SK-N-SH (cell line): ENCODE measurements around the gene UCHL1. TPM values are rescaled to one million over a fixed set of nuclear protein-coding genes. Genes with fewer than 3 reads are reported as not detected.

Source experiments
- CTCF ChIA-PET: fragments of 300-600, 350-600 bp; formaldehyde crosslinking; extraction: SDS; loops from one replicate; lab custom pipeline; 2021; lab: Yijun Ruan, JAX
- POLR2A ChIA-PET: fragments of 350-600 bp; sonication (Branson Sonifier 250); formaldehyde crosslinking; extraction: SDS; loops from one replicate; lab custom pipeline; 2020; ENCODE audit warnings: antibody characterized with exemption, inconsistent platforms; lab: Yijun Ruan, JAX
- DNase-seq: peaks from one replicate; pipeline ENCODE4 v3.0.0; 2012
- H2AFZ ChIP-seq: fragments of 200-600 bp; sonication (generic); 2 replicates; pipeline ENCODE4 v1.8.1; 2016; ENCODE audit warnings: antibody characterized with exemption, mild to moderate bottlenecking, low read depth
- H3F3A ChIP-seq: fragments of 200-600 bp; sonication (generic); replicated peaks from 2 replicates; pipeline ENCODE3; 2016; ENCODE audit warnings: antibody characterized with exemption, mild to moderate bottlenecking; ENCODE audit not compliant: insufficient read depth
- H3K27ac ChIP-seq, 2 experiments: fragments of 200-500 bp in 1 of 2; fragments of 200-600 bp in 1 of 2; sonication (Bioruptor generic) in 1 of 2; sonication (generic), shearing (Covaris generic) in 1 of 2; 2 replicates each; pipeline versions ENCODE4 v1.5.1 to v1.6.1; 2014 to 2016; ENCODE audit warnings: low read depth in 2 of 2, inconsistent platforms in 1 of 2, low read length in 1 of 2, mild to moderate bottlenecking in 1 of 2, mixed read lengths in 1 of 2
- H3K27me3 ChIP-seq: fragments of 200-600 bp; sonication (generic), shearing (Covaris generic); 2 replicates; pipeline ENCODE4 v1.6.1; 2016; ENCODE audit warnings: mixed run types; ENCODE audit not compliant: insufficient read depth
- H3K36me3 ChIP-seq, 2 experiments: fragments of 200-500 bp in 1 of 2; fragments of 200-600 bp in 1 of 2; sonication (Bioruptor generic) in 1 of 2; sonication (generic) in 1 of 2; replicated peaks in 1 of 2; 2 replicates each; pipeline versions ENCODE3 to v1.5.1; 2014 to 2016; ENCODE audit warnings: low read length in 1 of 2, mild to moderate bottlenecking in 1 of 2; ENCODE audit not compliant: insufficient read depth in 2 of 2, control insufficient read depth in 1 of 2
- H3K4me1 ChIP-seq, 2 experiments: fragments of 200-500 bp in 1 of 2; fragments of 200-600 bp in 1 of 2; sonication (Bioruptor generic) in 1 of 2; sonication (generic), shearing (Covaris generic) in 1 of 2; 2 replicates each; pipeline versions ENCODE4 v1.5.1 to v1.6.1; 2014 to 2016; ENCODE audit warnings: low read depth in 1 of 2, low read length in 1 of 2, mixed run types in 1 of 2; ENCODE audit not compliant: insufficient read depth in 2 of 2, control insufficient read depth in 1 of 2
- H3K4me2 ChIP-seq: fragments of 200-600 bp; sonication (generic), shearing (Covaris generic); 2 replicates; pipeline ENCODE4 v1.6.1; 2017; ENCODE audit warnings: mixed run types
- H3K4me3 ChIP-seq, 2 experiments: fragments of 200-500 bp in 1 of 2; fragments of 200-600 bp in 1 of 2; sonication (Bioruptor generic) in 1 of 2; sonication (generic), shearing (Covaris generic) in 1 of 2; 2 replicates each; pipeline versions ENCODE4 v1.5.1 to v1.8.1; 2014 to 2016; ENCODE audit warnings: low read depth in 2 of 2, inconsistent platforms in 1 of 2, low read length in 1 of 2, mild to moderate bottlenecking in 1 of 2, mixed read lengths in 1 of 2, moderate library complexity in 1 of 2
- H3K79me2 ChIP-seq: fragments of 200-600 bp; sonication (generic); 2 replicates; pipeline ENCODE4 v1.8.1; 2017; ENCODE audit warnings: mild to moderate bottlenecking; ENCODE audit not compliant: insufficient read depth
- H3K9ac ChIP-seq: fragments of 200-600 bp; sonication (generic); 2 replicates; pipeline ENCODE4 v1.6.1; 2017; ENCODE audit warnings: mixed run types
- H3K9me2 ChIP-seq: fragments of 200-600 bp; sonication (generic); 2 replicates; pipeline ENCODE4 v1.6.1; 2017; ENCODE audit warnings: mixed run types
- H3K9me3 ChIP-seq: fragments of 200-600 bp; sonication (generic); 2 replicates; pipeline ENCODE4 v1.6.1; 2017; ENCODE audit warnings: mixed run types, mild to moderate bottlenecking, moderate library complexity
- H4K20me1 ChIP-seq: fragments of 200-600 bp; sonication (generic); 2 replicates; pipeline ENCODE4 v1.6.1; 2017; ENCODE audit warnings: mild to moderate bottlenecking, mixed run types; ENCODE audit not compliant: insufficient read depth
- ELF1 ChIP-seq: IDR thresholded peaks from 2 replicates; pipeline ENCODE4 v1.4.0; 2012
- EP300 ChIP-seq, 2 experiments: IDR thresholded peaks; 2 replicates each; pipeline versions ENCODE4 v1.4.0 to v1.6.1; 2012; ENCODE audit warnings: borderline replicate concordance in 1 of 2, low read depth in 1 of 2, low read length in 1 of 2
- EZH2phosphoT487 ChIP-seq: fragments of 200-600 bp; sonication (generic); IDR thresholded peaks from 2 replicates; pipeline ENCODE4 v1.6.1; 2017; ENCODE audit warnings: low read depth, mixed run types, mild to moderate bottlenecking, antibody characterized with exemption, moderate library complexity, borderline replicate concordance
- FOSL2 ChIP-seq: IDR thresholded peaks from 2 replicates; pipeline ENCODE4 v1.4.0; 2012; ENCODE audit warnings: low read depth, mild to moderate bottlenecking, moderate library complexity, borderline replicate concordance
- FOXJ3 ChIP-seq: sonication (generic); formaldehyde crosslinking; IDR thresholded peaks from 2 replicates; pipeline ENCODE4 v1.5.1; 2020; ENCODE audit warnings: mild to moderate bottlenecking, missing genetic modification reagents
- GATA2 ChIP-seq: sonication (generic); formaldehyde crosslinking; IDR thresholded peaks from 2 replicates; pipeline ENCODE4 v1.5.0; 2020; ENCODE audit warnings: mild to moderate bottlenecking, missing genetic modification reagents
- JUND ChIP-seq: IDR thresholded peaks from 2 replicates; pipeline ENCODE4 v1.4.0; 2012
- MEF2A ChIP-seq: IDR thresholded peaks from 2 replicates; pipeline ENCODE4 v1.4.0; 2012; ENCODE audit warnings: low read depth, borderline replicate concordance
- POLR2AphosphoS5 ChIP-seq: IDR thresholded peaks from 2 replicates; pipeline ENCODE4 v1.6.1; 2012; ENCODE audit warnings: low read depth, low read length
- RAD21 ChIP-seq: IDR thresholded peaks from 2 replicates; pipeline ENCODE4 v1.6.1; 2012; ENCODE audit warnings: mild to moderate bottlenecking, low read length
- SMC3 ChIP-seq: IDR thresholded peaks from 2 replicates; pipeline ENCODE4 v1.6.1; 2012; ENCODE audit warnings: low read depth, low read length, improper control_type of control experiment
- TAF1 ChIP-seq: IDR thresholded peaks from 2 replicates; pipeline ENCODE4 v1.6.1; 2012; ENCODE audit warnings: low read depth, mild to moderate bottlenecking, low read length, moderate library complexity, borderline replicate concordance
- TCF12 ChIP-seq: IDR thresholded peaks from 2 replicates; pipeline ENCODE4 v1.4.0; 2012
- WGBS: methylation state at CpG from one replicate; pipeline ENCODE4 v1.1.6; 2017; ENCODE audit warnings: low lambda C conversion rate; 5-methylcytosine and 5-hydroxymethylcytosine counted together
- polyA plus RNA-seq, 3 experiments: library from polyadenylated mRNA; depleted of rRNA; stranded (reverse); fragments of >200 nt; gene quantifications; 2 replicates each; pipeline ENCODE4 v1.2.3, GENCODE V29; 2012
- TF ChIP-seq, protein P1 (sequence below): fragments of 200-600 bp; sonication (generic); IDR thresholded peaks from 2 replicates; pipeline ENCODE4 v1.6.1; 2017; ENCODE audit warnings: antibody characterized with exemption, mild to moderate bottlenecking, moderate library complexity

UCHL1 gene
- polyA plus RNA-seq, 1 of the 3 experiments (the other 2 are of a cell fraction), result 1,518 TPM

DNA sequence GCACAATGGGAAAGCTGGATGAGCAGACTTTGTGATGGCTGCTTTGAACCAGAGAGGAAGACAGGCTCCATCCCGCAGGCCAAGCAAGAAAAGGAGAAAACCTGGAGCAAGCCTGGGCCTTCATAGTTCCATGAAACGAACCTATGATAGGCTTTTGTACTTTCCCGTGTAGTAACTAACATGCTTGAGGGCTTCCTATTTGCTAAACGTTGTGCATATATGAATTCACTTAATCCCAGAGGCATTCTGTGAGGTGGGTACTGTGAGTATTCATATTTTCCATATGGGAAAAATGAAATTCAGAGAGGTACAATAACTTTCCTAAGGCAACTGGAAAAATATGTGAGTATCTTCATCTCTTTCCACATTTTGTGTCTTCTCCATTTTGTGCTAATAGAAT lies 28.8 kb upstream of the UCHL1 start:
- POLR2A ChIA-PET, result interaction anchor here (3.1 kb wide), 1 partner anchor 29 kb away, joined by 9 read pairs; the partner anchor contains the start of gene UCHL1
- H3K79me2 ChIP-seq, result no peaks in the 10 kb centered on the region
- CTCF ChIA-PET, result interaction anchor here (0.9 to 1.0 kb wide), 2 partner anchors 26 to 250 kb away, joined by 3 to 4 read pairs; no protein-coding TSS in a partner anchor
- no peaks in the 10 kb centered on the region for H3K27me3 ChIP-seq
- 69% methylated on average over 4 of the region's 4 CpGs for WGBS
- no peak overlapping the region for H3K9ac ChIP-seq
- H3K9me2 ChIP-seq, result no peaks in the 10 kb centered on the region
- no peaks in the 10 kb centered on the region for H4K20me1 ChIP-seq
- H3K36me3 ChIP-seq, result no peaks in the 10 kb centered on the region
- no peaks in the 10 kb centered on the region for H3K9me3 ChIP-seq
- no peak overlapping the region for H2AFZ ChIP-seq
- H3K27ac ChIP-seq, result no peak overlapping the region
- no peak overlapping the region for H3K4me2 ChIP-seq
- H3K4me3 ChIP-seq, result no peak overlapping the region
- TF ChIP-seq SMC3 (no peak), POLR2AphosphoS5 (no peak), EZH2phosphoT487 (no peak)
- no peaks in the 10 kb centered on the region for H3F3A ChIP-seq
- DNase-seq, result no peak
- no peaks in the 10 kb centered on the region for H3K4me1 ChIP-seq

DNA sequence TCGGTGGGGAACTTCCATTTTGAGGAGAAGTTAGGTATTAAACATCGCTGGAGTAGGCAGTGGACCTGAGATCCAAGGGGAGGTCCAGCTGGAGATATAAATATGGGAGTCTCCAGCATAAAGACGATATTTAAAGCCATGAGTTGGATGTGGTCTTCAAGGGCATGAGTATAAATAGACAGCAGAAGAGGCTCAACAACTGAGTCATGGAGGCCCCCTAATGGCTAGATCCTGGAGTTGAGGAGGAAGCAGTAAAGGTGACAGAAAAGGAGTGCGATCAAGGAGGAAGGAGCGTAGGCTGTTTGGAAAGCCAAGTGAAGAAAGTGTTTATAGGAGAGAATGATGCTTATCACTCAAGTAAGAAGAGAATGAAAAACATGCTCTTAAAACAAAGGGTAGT lies 24.3 kb upstream of the UCHL1 start:
- no peak for TF ChIP-seq MEF2A
- no peak for TF ChIP-seq GATA2 (CRISPR knock-in tag)
- TF ChIP-seq RAD21, result no peak
- no peak for TF ChIP-seq ELF1
- TF ChIP-seq TAF1, result no peak
- no peak for TF ChIP-seq FOSL2
- TF ChIP-seq JUND, result no peak
- TF ChIP-seq TCF12, result no peak
- TF ChIP-seq, protein P1, sequence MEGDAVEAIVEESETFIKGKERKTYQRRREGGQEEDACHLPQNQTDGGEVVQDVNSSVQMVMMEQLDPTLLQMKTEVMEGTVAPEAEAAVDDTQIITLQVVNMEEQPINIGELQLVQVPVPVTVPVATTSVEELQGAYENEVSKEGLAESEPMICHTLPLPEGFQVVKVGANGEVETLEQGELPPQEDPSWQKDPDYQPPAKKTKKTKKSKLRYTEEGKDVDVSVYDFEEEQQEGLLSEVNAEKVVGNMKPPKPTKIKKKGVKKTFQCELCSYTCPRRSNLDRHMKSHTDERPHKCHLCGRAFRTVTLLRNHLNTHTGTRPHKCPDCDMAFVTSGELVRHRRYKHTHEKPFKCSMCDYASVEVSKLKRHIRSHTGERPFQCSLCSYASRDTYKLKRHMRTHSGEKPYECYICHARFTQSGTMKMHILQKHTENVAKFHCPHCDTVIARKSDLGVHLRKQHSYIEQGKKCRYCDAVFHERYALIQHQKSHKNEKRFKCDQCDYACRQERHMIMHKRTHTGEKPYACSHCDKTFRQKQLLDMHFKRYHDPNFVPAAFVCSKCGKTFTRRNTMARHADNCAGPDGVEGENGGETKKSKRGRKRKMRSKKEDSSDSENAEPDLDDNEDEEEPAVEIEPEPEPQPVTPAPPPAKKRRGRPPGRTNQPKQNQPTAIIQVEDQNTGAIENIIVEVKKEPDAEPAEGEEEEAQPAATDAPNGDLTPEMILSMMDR, result no peak
- no peak for TF ChIP-seq FOXJ3
- TF ChIP-seq EP300 (IDR thresholded peaks at IDR 0.05; ENCODE audit: borderline replicate concordance in 1 of 2, low read depth in 1 of 2, low read length in 1 of 2), result no peak
- ChIA-PET POLR2A (no interaction called here), CTCF (interaction anchor here (1.2 kb wide), 1 partner anchor 18 kb away, joined by 3 read pairs; no protein-coding TSS in a partner anchor)
- Histone ChIP-seq H3K79me2 (no peaks in the 10 kb centered on the region), H4K20me1 (no peaks in the 10 kb centered on the region), H3F3A (no peaks in the 10 kb centered on the region), H3K27me3 (no peaks in the 10 kb centered on the region), H3K9ac (no peak overlapping the region), H3K4me1 (no peaks in the 10 kb centered on the region), H3K27ac (no peak overlapping the region), H3K36me3 (no peaks in the 10 kb centered on the region), H2AFZ (no peak overlapping the region), H3K9me3 (no peaks in the 10 kb centered on the region), H3K9me2 (no peaks in the 10 kb centered on the region), H3K4me2 (no peak overlapping the region), H3K4me3 (no peak overlapping the region)
- no peak for DNase-seq
- 78% methylated on average over 5 of the region's 5 CpGs for WGBS
